Measurements from ENCODE around the gene MRPS9. TPM values are rescaled to one million over a fixed set of nuclear protein-coding genes. Genes with fewer than 3 reads are reported as not detected.

MRPS9 gene
- total and polyA plus RNA-seq, 2 donors: 31.6 to 40.6 TPM

- H3K4me3 ChIP-seq (ENCODE audit: low read length in 2 of 2): no peak overlapping the region
- H3K9me3 ChIP-seq (ENCODE audit: control insufficient read depth in 2 of 2, insufficient read depth in 1 of 2, low read length in 1 of 2): no peaks in the 10 kb centered on the region
- peaks cover 15 to 16% of the 10 kb centered on the region in 2 donors for H3K36me3 ChIP-seq (ENCODE audit: control insufficient read depth in 2 of 2, insufficient read depth in 2 of 2, low read length in 1 of 2)
- H3K27me3 ChIP-seq (ENCODE audit: control insufficient read depth in 2 of 2, insufficient read depth in 1 of 2, low read length in 1 of 2): no peaks in the 10 kb centered on the region
- WGBS: 97% methylated on average over 8 of the region's 8 CpGs
- no peak for DNase-seq (ENCODE audit: low read depth in 6 of 9, low spot score in 9 of 9)
- H3K27ac ChIP-seq (ENCODE audit: low read depth in 1 of 2, low read length in 1 of 2): no peak overlapping the region
- H3K4me1 ChIP-seq (ENCODE audit: control insufficient read depth in 2 of 2, insufficient read depth in 2 of 2, low read length in 2 of 2): no peaks in the 10 kb centered on the region
Measured at GRCh38 chr2:105104208-105104731, 66.4 kb downstream of the MRPS9 start.

- Histone ChIP-seq H3K4me3 (ENCODE audit: low read length in 2 of 2) (no peak overlapping the region), H3K27me3 (ENCODE audit: control insufficient read depth in 2 of 2, insufficient read depth in 1 of 2, low read length in 1 of 2) (no peaks in the 10 kb centered on the region), H3K36me3 (ENCODE audit: control insufficient read depth in 2 of 2, insufficient read depth in 2 of 2, low read length in 1 of 2) (peaks cover 0 to 6% of the 10 kb centered on the region in 2 donors), H3K4me1 (ENCODE audit: control insufficient read depth in 2 of 2, insufficient read depth in 2 of 2, low read length in 2 of 2) (peaks cover 0 to 4% of the 10 kb centered on the region in 2 donors), H3K27ac (ENCODE audit: low read depth in 1 of 2, low read length in 1 of 2) (no peak overlapping the region), H3K9me3 (ENCODE audit: control insufficient read depth in 2 of 2, insufficient read depth in 1 of 2, low read length in 1 of 2) (no peaks in the 10 kb centered on the region)
- DNase-seq (ENCODE audit: low read depth in 6 of 9, low spot score in 9 of 9): no peak
- WGBS: 94% methylated on average over 5 of the region's 5 CpGs
Measured at GRCh38 chr2:105110295-105110829, 72.5 kb downstream of the MRPS9 start.

- H3K4me3 ChIP-seq (ENCODE audit: low read length in 2 of 2): no peak overlapping the region
- no peak overlapping the region for H3K27ac ChIP-seq (ENCODE audit: low read depth in 1 of 2, low read length in 1 of 2)
- WGBS: 88% methylated on average over 15 of the region's 15 CpGs
- H3K27me3 ChIP-seq (ENCODE audit: control insufficient read depth in 2 of 2, insufficient read depth in 1 of 2, low read length in 1 of 2): no peaks in the 10 kb centered on the region
- H3K36me3 ChIP-seq (ENCODE audit: control insufficient read depth in 2 of 2, insufficient read depth in 2 of 2, low read length in 1 of 2): peaks cover 0 to 6% of the 10 kb centered on the region in 2 donors
- peaks cover 0 to 4% of the 10 kb centered on the region in 2 donors for H3K4me1 ChIP-seq (ENCODE audit: control insufficient read depth in 2 of 2, insufficient read depth in 2 of 2, low read length in 2 of 2)
- H3K9me3 ChIP-seq (ENCODE audit: control insufficient read depth in 2 of 2, insufficient read depth in 1 of 2, low read length in 1 of 2): no peaks in the 10 kb centered on the region
- DNase-seq (ENCODE audit: low read depth in 6 of 9, low spot score in 9 of 9): no peak
Measured at GRCh38 chr2:105111365-105112150, 73.7 kb downstream of the MRPS9 start.

- H3K27ac ChIP-seq (ENCODE audit: low read depth in 1 of 2, low read length in 1 of 2): no peak overlapping the region
- 97% methylated on average over 12 of the region's 12 CpGs for WGBS
- DNase-seq (ENCODE audit: low read depth in 6 of 9, low spot score in 9 of 9): no peak
- H3K36me3 ChIP-seq (ENCODE audit: control insufficient read depth in 2 of 2, insufficient read depth in 2 of 2, low read length in 1 of 2): peaks cover 0 to 6% of the 10 kb centered on the region in 2 donors
- H3K4me1 ChIP-seq (ENCODE audit: control insufficient read depth in 2 of 2, insufficient read depth in 2 of 2, low read length in 2 of 2): peaks cover 0 to 4% of the 10 kb centered on the region in 2 donors
- no peaks in the 10 kb centered on the region for H3K27me3 ChIP-seq (ENCODE audit: control insufficient read depth in 2 of 2, insufficient read depth in 1 of 2, low read length in 1 of 2)
- no peaks in the 10 kb centered on the region for H3K9me3 ChIP-seq (ENCODE audit: control insufficient read depth in 2 of 2, insufficient read depth in 1 of 2, low read length in 1 of 2)
- H3K4me3 ChIP-seq (ENCODE audit: low read length in 2 of 2): no peak overlapping the region
Measured at GRCh38 chr2:105112345-105112744, 74.5 kb downstream of the MRPS9 start.

GRCh38 chr2:105113616-105114291 is 75.9 kb downstream of the MRPS9 start:
- 92% methylated on average over 4 of the region's 4 CpGs for WGBS
- Histone ChIP-seq H3K4me1 (ENCODE audit: control insufficient read depth in 2 of 2, insufficient read depth in 2 of 2, low read length in 2 of 2) (peaks cover 0 to 4% of the 10 kb centered on the region in 2 donors), H3K27me3 (ENCODE audit: control insufficient read depth in 2 of 2, insufficient read depth in 1 of 2, low read length in 1 of 2) (no peaks in the 10 kb centered on the region), H3K4me3 (ENCODE audit: low read length in 2 of 2) (no peak overlapping the region), H3K9me3 (ENCODE audit: control insufficient read depth in 2 of 2, insufficient read depth in 1 of 2, low read length in 1 of 2) (no peaks in the 10 kb centered on the region), H3K27ac (ENCODE audit: low read depth in 1 of 2, low read length in 1 of 2) (no peak overlapping the region), H3K36me3 (ENCODE audit: control insufficient read depth in 2 of 2, insufficient read depth in 2 of 2, low read length in 1 of 2) (peaks cover 0 to 1% of the 10 kb centered on the region in 2 donors)
- no peak for DNase-seq (ENCODE audit: low read depth in 6 of 9, low spot score in 9 of 9)

- 29% methylated on average over 4 of the region's 4 CpGs for WGBS
- H3K9me3 ChIP-seq (ENCODE audit: control insufficient read depth in 2 of 2, insufficient read depth in 1 of 2, low read length in 1 of 2): no peaks in the 10 kb centered on the region
- H3K27me3 ChIP-seq (ENCODE audit: control insufficient read depth in 2 of 2, insufficient read depth in 1 of 2, low read length in 1 of 2): no peaks in the 10 kb centered on the region
- no peak overlapping the region for H3K27ac ChIP-seq (ENCODE audit: low read depth in 1 of 2, low read length in 1 of 2)
- peak in 7 of 9 donors; percentile 10 to 58 (median 20) for DNase-seq (ENCODE audit: low read depth in 6 of 9, low spot score in 9 of 9)
- no peak overlapping the region for H3K4me3 ChIP-seq (ENCODE audit: low read length in 2 of 2)
- H3K36me3 ChIP-seq (ENCODE audit: control insufficient read depth in 2 of 2, insufficient read depth in 2 of 2, low read length in 1 of 2): no peaks in the 10 kb centered on the region
- peaks cover 0 to 4% of the 10 kb centered on the region in 2 donors for H3K4me1 ChIP-seq (ENCODE audit: control insufficient read depth in 2 of 2, insufficient read depth in 2 of 2, low read length in 2 of 2)
Measured at GRCh38 chr2:105114551-105114950, 76.7 kb downstream of the MRPS9 start.

- Histone ChIP-seq H3K27me3 (ENCODE audit: control insufficient read depth in 2 of 2, insufficient read depth in 1 of 2, low read length in 1 of 2) (no peaks in the 10 kb centered on the region), H3K4me3 (ENCODE audit: low read length in 2 of 2) (no peak overlapping the region), H3K36me3 (ENCODE audit: control insufficient read depth in 2 of 2, insufficient read depth in 2 of 2, low read length in 1 of 2) (no peaks in the 10 kb centered on the region), H3K27ac (ENCODE audit: low read depth in 1 of 2, low read length in 1 of 2) (no peak overlapping the region), H3K9me3 (ENCODE audit: control insufficient read depth in 2 of 2, insufficient read depth in 1 of 2, low read length in 1 of 2) (no peaks in the 10 kb centered on the region), H3K4me1 (ENCODE audit: control insufficient read depth in 2 of 2, insufficient read depth in 2 of 2, low read length in 2 of 2) (peaks cover 0 to 4% of the 10 kb centered on the region in 2 donors)
- 97% methylated on average over 5 of the region's 5 CpGs for WGBS
- DNase-seq (ENCODE audit: low read depth in 6 of 9, low spot score in 9 of 9): no peak
Measured at GRCh38 chr2:105116348-105116747, 78.5 kb downstream of the MRPS9 start.

GRCh38 chr2:105117565-105117964 is 79.7 kb downstream of the MRPS9 start:
- no peak for DNase-seq (ENCODE audit: low read depth in 6 of 9, low spot score in 9 of 9)
- H3K9me3 ChIP-seq (ENCODE audit: control insufficient read depth in 2 of 2, insufficient read depth in 1 of 2, low read length in 1 of 2): no peaks in the 10 kb centered on the region
- H3K27me3 ChIP-seq (ENCODE audit: control insufficient read depth in 2 of 2, insufficient read depth in 1 of 2, low read length in 1 of 2): no peaks in the 10 kb centered on the region
- no peaks in the 10 kb centered on the region for H3K36me3 ChIP-seq (ENCODE audit: control insufficient read depth in 2 of 2, insufficient read depth in 2 of 2, low read length in 1 of 2)
- H3K4me3 ChIP-seq (ENCODE audit: low read length in 2 of 2): no peak overlapping the region
- no peak overlapping the region for H3K27ac ChIP-seq (ENCODE audit: low read depth in 1 of 2, low read length in 1 of 2)
- no peaks in the 10 kb centered on the region for H3K4me1 ChIP-seq (ENCODE audit: control insufficient read depth in 2 of 2, insufficient read depth in 2 of 2, low read length in 2 of 2)
- WGBS: 91% methylated on average over 6 of the region's 6 CpGs

GRCh38 chr2:105118960-105119359 is 81.1 kb downstream of the MRPS9 start:
- Histone ChIP-seq H3K4me1 (ENCODE audit: control insufficient read depth in 2 of 2, insufficient read depth in 2 of 2, low read length in 2 of 2) (no peaks in the 10 kb centered on the region), H3K36me3 (ENCODE audit: control insufficient read depth in 2 of 2, insufficient read depth in 2 of 2, low read length in 1 of 2) (no peaks in the 10 kb centered on the region), H3K4me3 (ENCODE audit: low read length in 2 of 2) (no peak overlapping the region), H3K9me3 (ENCODE audit: control insufficient read depth in 2 of 2, insufficient read depth in 1 of 2, low read length in 1 of 2) (no peaks in the 10 kb centered on the region), H3K27me3 (ENCODE audit: control insufficient read depth in 2 of 2, insufficient read depth in 1 of 2, low read length in 1 of 2) (no peaks in the 10 kb centered on the region), H3K27ac (ENCODE audit: low read depth in 1 of 2, low read length in 1 of 2) (no peak overlapping the region)
- 70% methylated on average over 23 of the region's 23 CpGs for WGBS
- peak in 1 of 9 donors; percentile 10 for DNase-seq (ENCODE audit: low read depth in 6 of 9, low spot score in 9 of 9)
